Caco-2 (cell line): ENCODE measurements around the gene FGFR4. TPM values are rescaled to one million over a fixed set of nuclear protein-coding genes. Genes with fewer than 3 reads are reported as not detected.

Experiments used
- BruUV-seq: library from RNA; stranded (reverse); fragments of 400-500 nt; replicated peaks from 2 replicates; lab custom pipeline; 2021; lab: Mats Ljungman, UMichigan
- CTCF ChIA-PET: fragments of 300-600 bp; sonication (Branson Sonifier 250); formaldehyde crosslinking; loops from one replicate; lab custom pipeline; 2022; ENCODE audit warnings: antibody characterized with exemption; lab: Charles Lee
- POLR2A ChIA-PET: fragments of 300-600 bp; sonication (Branson Sonifier 250); formaldehyde crosslinking; loops from one replicate; lab custom pipeline; 2022; ENCODE audit warnings: antibody characterized with exemption; lab: Charles Lee
- DNase-seq, 2 experiments: peaks; one replicate each; pipeline versions ENCODE4 v3.0.0 to v3.0.0-alpha.2; 2020 to 2022
- H3K27me3 ChIP-seq: replicated peaks from 2 replicates; pipeline ENCODE4 v1.6.0; 2011; ENCODE audit warnings: low read length; ENCODE audit not compliant: control insufficient read depth, insufficient read depth
- H3K36me3 ChIP-seq: 2 replicates; pipeline ENCODE4 v1.5.1; 2011; ENCODE audit warnings: low read length; ENCODE audit not compliant: control insufficient read depth, insufficient read depth
- H3K4me1 ChIP-seq: fragments of 250-450 bp; sonication (Bioruptor Pico); 2 replicates; pipeline ENCODE4 v1.5.1; 2020; ENCODE audit warnings: mild to moderate bottlenecking
- H3K4me3 ChIP-seq: 2 replicates; pipeline ENCODE4 v1.5.1; 2011; ENCODE audit warnings: low read depth, mild to moderate bottlenecking, control low read depth, low read length
- H3K9me3 ChIP-seq: fragments of 250-450 bp; sonication (Bioruptor Pico); 2 replicates; pipeline ENCODE4 v1.5.1; 2020; ENCODE audit warnings: mild to moderate bottlenecking, moderate library complexity
- H3K27ac Mint-ChIP-seq: one replicate; pipeline ENCODE4 v1.8.0; 2022; ENCODE audit warnings: mixed read lengths; ENCODE audit not compliant: unreplicated experiment
- H3K27me3 Mint-ChIP-seq: one replicate; pipeline ENCODE4 v1.8.0; 2022; ENCODE audit warnings: mixed read lengths; ENCODE audit not compliant: insufficient read depth, unreplicated experiment
- H3K36me3 Mint-ChIP-seq: one replicate; pipeline ENCODE4 v1.8.0; 2022; ENCODE audit warnings: mild to moderate bottlenecking, mixed read lengths; ENCODE audit not compliant: insufficient read depth, unreplicated experiment
- H3K4me1 Mint-ChIP-seq: one replicate; pipeline ENCODE4 v1.8.0; 2022; ENCODE audit warnings: low read depth, mixed read lengths; ENCODE audit not compliant: unreplicated experiment
- H3K4me3 Mint-ChIP-seq: one replicate; pipeline ENCODE4 v1.8.0; 2022; ENCODE audit warnings: mild to moderate bottlenecking, moderate library complexity, mixed read lengths; ENCODE audit not compliant: unreplicated experiment
- H3K9me3 Mint-ChIP-seq: one replicate; pipeline ENCODE4 v1.8.0; 2022; ENCODE audit warnings: mixed read lengths; ENCODE audit not compliant: unreplicated experiment
- CTCF ChIP-seq, 2 experiments: fragments of 200-600 bp in 1 of 2; IDR thresholded peaks; 1 replicate in 1 of 2; 2 replicates in 1 of 2; pipeline versions ENCODE4 v1.5.1 to v1.8.0; 2011 to 2022; ENCODE audit warnings: antibody characterized with exemption in 1 of 2, control low read depth in 1 of 2, inconsistent platforms in 1 of 2, low read depth in 1 of 2, low read length in 1 of 2, mild to moderate bottlenecking in 1 of 2, moderate library complexity in 1 of 2; ENCODE audit not compliant: insufficient read depth in 1 of 2, severe bottlenecking in 1 of 2, unreplicated experiment in 1 of 2
- intact Hi-C: fragments of 100-400 bp; cut with micrococcal nuclease; formaldehyde crosslinking; loops from one replicate; pipeline ENCODE4 v1.10.0; 2022; ENCODE audit not compliant: unreplicated experiment
- total RNA-seq: library from RNA; stranded (reverse); gene quantifications from 2 replicates; pipeline ENCODE4 v1.2.3, GENCODE V29; 2022

Gene FGFR4
- total RNA-seq, 1 experiment from 2014 or later, result 190 TPM

DNA sequence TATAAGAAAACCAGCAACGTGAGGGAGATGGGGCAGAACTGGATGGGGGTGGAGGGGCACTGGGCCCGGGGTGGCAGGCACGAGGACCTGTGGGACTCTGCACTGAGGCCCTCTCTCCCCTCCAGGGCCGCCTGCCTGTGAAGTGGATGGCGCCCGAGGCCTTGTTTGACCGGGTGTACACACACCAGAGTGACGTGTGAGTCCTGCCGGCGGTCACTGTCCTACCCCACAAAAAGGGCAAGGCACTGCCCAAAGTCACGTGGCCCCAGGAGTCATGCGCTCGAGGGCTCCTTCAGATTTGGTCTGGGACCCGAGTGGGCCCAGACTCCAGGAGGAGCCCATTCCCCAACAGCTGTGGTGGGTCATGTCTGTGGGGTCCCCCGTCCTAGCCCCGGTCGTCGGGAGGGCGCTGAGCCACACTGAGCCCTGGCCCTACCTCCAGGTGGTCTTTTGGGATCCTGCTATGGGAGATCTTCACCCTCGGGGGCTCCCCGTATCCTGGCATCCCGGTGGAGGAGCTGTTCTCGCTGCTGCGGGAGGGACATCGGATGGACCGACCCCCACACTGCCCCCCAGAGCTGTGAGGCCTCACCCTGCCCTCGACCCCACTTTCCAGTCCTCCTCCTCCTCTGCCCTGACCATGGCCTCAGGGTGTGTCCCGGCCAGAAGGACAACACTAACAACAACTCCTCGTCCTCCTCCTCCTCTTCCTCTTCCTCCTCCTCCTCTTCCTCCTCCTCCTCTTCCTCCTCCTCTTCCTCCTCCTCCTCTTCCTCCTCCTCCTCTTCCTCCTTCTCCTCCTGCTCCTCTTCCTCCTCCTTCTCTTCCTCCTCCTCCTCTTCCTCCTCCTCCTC is 9.7 kb downstream of the FGFR4 start:
- peaks cover 84% of the 10 kb centered on the region for H3K36me3 Mint-ChIP-seq
- H3K9me3 Mint-ChIP-seq, result no peaks in the 10 kb centered on the region
- no TSS peak for BruUV-seq
- peaks cover 11% of the 10 kb centered on the region for H3K4me1 Mint-ChIP-seq
- no peaks in the 10 kb centered on the region for H3K27me3 Mint-ChIP-seq
- peak in 1 of 2 experiments; percentile 46 for DNase-seq
- Histone ChIP-seq H3K27me3 (no peaks in the 10 kb centered on the region), H3K4me3 (no peak overlapping the region), H3K9me3 (no peaks in the 10 kb centered on the region), H3K36me3 (peaks cover 13% of the 10 kb centered on the region), H3K4me1 (peaks cover 19% of the 10 kb centered on the region)
- intact Hi-C loops, result no loop called here
- ChIA-PET POLR2A (no interaction called here), CTCF (interaction anchor here (3.6 kb wide), 1 partner anchor 10 kb away, joined by 15 read pairs; the partner anchor contains the start of gene FGFR4)
- TF ChIP-seq CTCF (IDR thresholded peaks at IDR 0.05; ENCODE audit: insufficient read depth in 1 of 2, low read depth in 1 of 2, low read length in 1 of 2, severe bottlenecking in 1 of 2, unreplicated experiment in 1 of 2), result no peak
- H3K4me3 Mint-ChIP-seq, result no peak overlapping the region
- H3K27ac Mint-ChIP-seq, result peak overlapping the region; percentile 13

GRCh38 chr5:177097016-177097985 is 10.6 kb downstream of the FGFR4 start:
- H3K36me3 Mint-ChIP-seq, result peaks cover 81% of the 10 kb centered on the region
- DNase-seq, result peak in 1 of 2 experiments; percentile 45
- peak overlapping the region; percentile 80 for H3K27ac Mint-ChIP-seq
- Histone ChIP-seq H3K4me1 (peaks cover 19% of the 10 kb centered on the region), H3K9me3 (no peaks in the 10 kb centered on the region), H3K36me3 (peaks cover 7% of the 10 kb centered on the region; the same call in 1 of the 2 replicates), H3K4me3 (no peak overlapping the region), H3K27me3 (no peaks in the 10 kb centered on the region)
- ChIA-PET POLR2A (interaction anchor here (2.5 kb wide), 1 partner anchor 11 kb away, joined by 33 read pairs; the partner anchor contains the start of gene FGFR4), CTCF (interaction anchor here (1.3 to 3.6 kb wide), 2 partner anchors 11 to 15 kb away, joined by 3 to 15 read pairs; partner anchors contain the start of gene FGFR4)
- H3K27me3 Mint-ChIP-seq, result no peaks in the 10 kb centered on the region
- BruUV-seq, result TSS peak; percentile 28
- no peak for TF ChIP-seq CTCF (IDR thresholded peaks at IDR 0.05; ENCODE audit: insufficient read depth in 1 of 2, low read depth in 1 of 2, low read length in 1 of 2, severe bottlenecking in 1 of 2, unreplicated experiment in 1 of 2)
- intact Hi-C loops, result no loop called here
- peaks cover 11% of the 10 kb centered on the region for H3K4me1 Mint-ChIP-seq
- no peaks in the 10 kb centered on the region for H3K9me3 Mint-ChIP-seq
- no peak overlapping the region for H3K4me3 Mint-ChIP-seq

DNA sequence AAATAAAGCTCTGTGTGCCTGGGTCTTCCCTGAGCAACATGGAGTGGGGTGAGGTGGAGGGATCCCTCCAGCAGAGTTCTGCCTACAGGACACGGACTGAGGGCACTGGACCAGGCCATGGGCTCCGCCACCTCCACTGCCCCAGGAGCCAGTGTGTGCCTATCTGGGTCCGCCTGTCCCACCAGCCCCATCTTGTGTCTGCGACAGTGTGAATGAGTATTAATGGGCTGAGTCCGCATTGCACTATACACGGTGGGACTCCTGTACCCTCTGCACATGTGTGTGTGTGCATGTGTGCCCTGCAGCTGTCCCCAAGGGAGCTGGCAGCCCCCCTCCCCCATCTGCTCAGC is 11.4 kb downstream of the FGFR4 start:
- POLR2A ChIA-PET, result interaction anchor here (0.5 to 2.5 kb wide), 2 partner anchors 12 to 58 kb away, joined by 5 to 33 read pairs; partner anchors contain the start of gene FGFR4
- CTCF ChIA-PET, result interaction anchor here (0.9 to 3.6 kb wide), 3 partner anchors 11 to 27 kb away, joined by 3 to 15 read pairs (median 4); partner anchors contain the start of gene FGFR4
- BruUV-seq, result no TSS peak
- Histone ChIP-seq H3K27me3 (no peaks in the 10 kb centered on the region), H3K4me3 (no peak overlapping the region), H3K36me3 (peaks cover 5% of the 10 kb centered on the region; the same call in 1 of the 2 replicates), H3K9me3 (no peaks in the 10 kb centered on the region), H3K4me1 (peaks cover 19% of the 10 kb centered on the region)
- no peak for DNase-seq
- H3K27me3 Mint-ChIP-seq, result no peaks in the 10 kb centered on the region
- H3K36me3 Mint-ChIP-seq, result peaks cover 74% of the 10 kb centered on the region
- H3K27ac Mint-ChIP-seq, result no peak overlapping the region
- TF ChIP-seq CTCF (IDR thresholded peaks at IDR 0.05; ENCODE audit: insufficient read depth in 1 of 2, low read depth in 1 of 2, low read length in 1 of 2, severe bottlenecking in 1 of 2, unreplicated experiment in 1 of 2), result no peak
- H3K9me3 Mint-ChIP-seq, result no peaks in the 10 kb centered on the region
- no peak overlapping the region for H3K4me3 Mint-ChIP-seq
- H3K4me1 Mint-ChIP-seq, result peaks cover 11% of the 10 kb centered on the region
- intact Hi-C loops, result no loop called here
